A673 (cell line): ENCODE measurements around the gene CDH23. TPM values are rescaled to one million over a fixed set of nuclear protein-coding genes. Genes with fewer than 3 reads are reported as not detected.

ENCODE experiments used
- BruUV-seq: library from RNA; stranded (reverse); fragments of 400-500 nt; replicated peaks from 2 replicates; lab custom pipeline; 2021; lab: Mats Ljungman, UMichigan
- CTCF ChIA-PET: fragments of 300-600 bp; sonication (Branson Sonifier 250); formaldehyde crosslinking; loops from one replicate; lab custom pipeline; 2022; ENCODE audit warnings: antibody characterized with exemption; lab: Charles Lee
- POLR2A ChIA-PET: fragments of 300-600 bp; sonication (Branson Sonifier 250); formaldehyde crosslinking; loops from one replicate; lab custom pipeline; 2022; ENCODE audit warnings: antibody characterized with exemption; ENCODE audit not compliant: low non-redundant PET; lab: Charles Lee
- DNase-seq: peaks from one replicate; pipeline ENCODE4 v3.0.0-alpha.2; 2015; ENCODE audit warnings: low spot score
- H3K27ac ChIP-seq: fragments of 200-600 bp; sonication (generic); 2 replicates; pipeline ENCODE4 v1.5.1; 2016; ENCODE audit warnings: mixed run types, low read depth, mild to moderate bottlenecking, mixed read lengths, antibody characterized with exemption, low read length; ENCODE audit not compliant: poor library complexity, severe bottlenecking
- H3K27me3 ChIP-seq: fragments of 200-600 bp; sonication (generic); replicated peaks from 2 replicates; pipeline ENCODE4 v1.6.1; 2017; ENCODE audit warnings: mixed run types, low read depth, mild to moderate bottlenecking, mixed read lengths, antibody characterized with exemption, low read length; ENCODE audit not compliant: insufficient read depth, poor library complexity
- H3K36me3 ChIP-seq: fragments of 200-600 bp; sonication (generic); 2 replicates; pipeline ENCODE4 v1.6.1; 2016; ENCODE audit warnings: mixed run types, mild to moderate bottlenecking, mixed read lengths, antibody characterized with exemption, low read length; ENCODE audit not compliant: insufficient read depth, poor library complexity, severe bottlenecking
- H3K4me1 ChIP-seq: fragments of 200-600 bp; sonication (generic); 2 replicates; pipeline ENCODE4 v1.6.1; 2017; ENCODE audit warnings: mixed run types, mild to moderate bottlenecking, mixed read lengths, antibody characterized with exemption, low read length; ENCODE audit not compliant: insufficient read depth, poor library complexity, severe bottlenecking
- H3K4me3 ChIP-seq: fragments of 200-600 bp; sonication (generic); 2 replicates; pipeline ENCODE4 v1.5.1; 2016; ENCODE audit warnings: low read depth, mixed run types, mild to moderate bottlenecking, mixed read lengths, low read length; ENCODE audit not compliant: poor library complexity, severe bottlenecking
- H3K9me3 ChIP-seq: fragments of 200-600 bp; sonication (generic); 2 replicates; pipeline ENCODE4 v1.6.1; 2016; ENCODE audit warnings: mixed run types, low read depth, mild to moderate bottlenecking, mixed read lengths, antibody characterized with exemption, low read length; ENCODE audit not compliant: poor library complexity, severe bottlenecking
- EZH2 ChIP-seq: fragments of 200-600 bp; sonication (generic); IDR thresholded peaks from 2 replicates; pipeline ENCODE4 v1.6.1; 2017; ENCODE audit warnings: borderline replicate concordance, low read depth, mild to moderate bottlenecking, mixed read lengths, antibody characterized with exemption, low read length; ENCODE audit not compliant: poor library complexity, severe bottlenecking
- intact Hi-C: fragments of 100-400 bp; cut with micrococcal nuclease; formaldehyde crosslinking; loops from one replicate; pipeline ENCODE4 v1.10.0; 2022; ENCODE audit not compliant: unreplicated experiment
- total RNA-seq: library from RNA; stranded (reverse); gene quantifications from 2 replicates; pipeline ENCODE4 v1.2.3, GENCODE V29; 2021
- TF ChIP-seq, protein P1 (sequence below): fragments of 300-800, 200-600 bp; sonication (generic); conservative IDR thresholded peaks from 2 replicates; pipeline ENCODE4 v1.5.1; 2017; ENCODE audit warnings: low read depth, mild to moderate bottlenecking, antibody characterized with exemption, low read length, moderate library complexity, mixed read lengths

The CDH23 gene
- total RNA-seq, 1 experiment from 2014 or later, result 49.7 TPM

DNA sequence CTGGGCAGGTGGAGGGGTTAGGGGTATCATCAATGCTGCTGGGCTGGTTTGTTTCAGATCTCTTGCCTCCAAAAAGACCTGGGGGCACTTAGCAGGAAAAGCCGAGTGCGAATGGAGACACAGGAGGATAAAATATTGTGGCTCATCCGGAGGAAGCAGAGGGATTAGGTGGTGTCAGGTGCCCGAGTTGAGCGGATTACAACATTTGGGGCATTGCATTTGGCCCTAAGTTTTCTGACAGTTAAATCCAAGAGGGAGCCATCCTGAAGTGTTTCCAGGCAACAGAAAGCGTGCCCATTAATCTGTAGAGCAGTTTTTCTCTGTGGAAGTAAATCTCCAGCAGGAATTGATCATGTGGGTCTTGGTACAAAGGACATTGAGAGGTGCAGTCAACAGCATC is 85.9 kb downstream of the CDH23 start:
- no peak overlapping the region for H3K4me3 ChIP-seq
- no peaks in the 10 kb centered on the region for H3K27me3 ChIP-seq
- intact Hi-C loops, result no loop called here
- CTCF ChIA-PET, result no interaction called here
- BruUV-seq, result no TSS peak
- TF ChIP-seq, protein P1, sequence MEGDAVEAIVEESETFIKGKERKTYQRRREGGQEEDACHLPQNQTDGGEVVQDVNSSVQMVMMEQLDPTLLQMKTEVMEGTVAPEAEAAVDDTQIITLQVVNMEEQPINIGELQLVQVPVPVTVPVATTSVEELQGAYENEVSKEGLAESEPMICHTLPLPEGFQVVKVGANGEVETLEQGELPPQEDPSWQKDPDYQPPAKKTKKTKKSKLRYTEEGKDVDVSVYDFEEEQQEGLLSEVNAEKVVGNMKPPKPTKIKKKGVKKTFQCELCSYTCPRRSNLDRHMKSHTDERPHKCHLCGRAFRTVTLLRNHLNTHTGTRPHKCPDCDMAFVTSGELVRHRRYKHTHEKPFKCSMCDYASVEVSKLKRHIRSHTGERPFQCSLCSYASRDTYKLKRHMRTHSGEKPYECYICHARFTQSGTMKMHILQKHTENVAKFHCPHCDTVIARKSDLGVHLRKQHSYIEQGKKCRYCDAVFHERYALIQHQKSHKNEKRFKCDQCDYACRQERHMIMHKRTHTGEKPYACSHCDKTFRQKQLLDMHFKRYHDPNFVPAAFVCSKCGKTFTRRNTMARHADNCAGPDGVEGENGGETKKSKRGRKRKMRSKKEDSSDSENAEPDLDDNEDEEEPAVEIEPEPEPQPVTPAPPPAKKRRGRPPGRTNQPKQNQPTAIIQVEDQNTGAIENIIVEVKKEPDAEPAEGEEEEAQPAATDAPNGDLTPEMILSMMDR, result no peak
- no peak for TF ChIP-seq EZH2
- POLR2A ChIA-PET, result no interaction called here
- no peak for DNase-seq
- no peaks in the 10 kb centered on the region for H3K9me3 ChIP-seq
- no peaks in the 10 kb centered on the region for H3K36me3 ChIP-seq
- no peak overlapping the region for H3K27ac ChIP-seq
- no peaks in the 10 kb centered on the region for H3K4me1 ChIP-seq

DNA sequence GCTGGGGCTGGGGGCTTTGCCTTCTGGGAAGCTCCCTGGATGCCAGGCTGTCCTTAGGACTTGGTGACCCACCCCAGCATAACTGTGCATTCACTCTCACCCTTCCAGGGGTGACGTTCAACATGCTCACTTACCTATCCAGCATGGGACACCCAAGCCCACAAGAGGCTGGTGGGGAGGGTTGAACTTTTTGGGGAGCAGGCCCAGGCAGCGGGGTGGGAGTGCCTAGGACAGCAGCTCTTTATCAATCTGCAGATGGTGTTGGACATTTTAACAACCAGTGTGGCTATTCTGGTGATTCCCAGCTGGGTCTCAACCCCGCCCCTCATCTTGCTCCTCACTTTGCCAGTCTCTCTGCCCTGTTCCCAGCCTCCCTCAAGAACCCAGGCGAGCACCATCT is 86.4 kb downstream of the CDH23 start:
- intact Hi-C loops, result no loop called here
- no peak for DNase-seq
- TF ChIP-seq EZH2, result no peak
- TF ChIP-seq, protein P1, result no peak
- no TSS peak for BruUV-seq
- no peak overlapping the region for H3K4me3 ChIP-seq
- no peaks in the 10 kb centered on the region for H3K27me3 ChIP-seq
- H3K27ac ChIP-seq, result no peak overlapping the region
- ChIA-PET CTCF (no interaction called here), POLR2A (no interaction called here)
- H3K9me3 ChIP-seq, result no peaks in the 10 kb centered on the region
- no peaks in the 10 kb centered on the region for H3K36me3 ChIP-seq
- no peaks in the 10 kb centered on the region for H3K4me1 ChIP-seq

DNA sequence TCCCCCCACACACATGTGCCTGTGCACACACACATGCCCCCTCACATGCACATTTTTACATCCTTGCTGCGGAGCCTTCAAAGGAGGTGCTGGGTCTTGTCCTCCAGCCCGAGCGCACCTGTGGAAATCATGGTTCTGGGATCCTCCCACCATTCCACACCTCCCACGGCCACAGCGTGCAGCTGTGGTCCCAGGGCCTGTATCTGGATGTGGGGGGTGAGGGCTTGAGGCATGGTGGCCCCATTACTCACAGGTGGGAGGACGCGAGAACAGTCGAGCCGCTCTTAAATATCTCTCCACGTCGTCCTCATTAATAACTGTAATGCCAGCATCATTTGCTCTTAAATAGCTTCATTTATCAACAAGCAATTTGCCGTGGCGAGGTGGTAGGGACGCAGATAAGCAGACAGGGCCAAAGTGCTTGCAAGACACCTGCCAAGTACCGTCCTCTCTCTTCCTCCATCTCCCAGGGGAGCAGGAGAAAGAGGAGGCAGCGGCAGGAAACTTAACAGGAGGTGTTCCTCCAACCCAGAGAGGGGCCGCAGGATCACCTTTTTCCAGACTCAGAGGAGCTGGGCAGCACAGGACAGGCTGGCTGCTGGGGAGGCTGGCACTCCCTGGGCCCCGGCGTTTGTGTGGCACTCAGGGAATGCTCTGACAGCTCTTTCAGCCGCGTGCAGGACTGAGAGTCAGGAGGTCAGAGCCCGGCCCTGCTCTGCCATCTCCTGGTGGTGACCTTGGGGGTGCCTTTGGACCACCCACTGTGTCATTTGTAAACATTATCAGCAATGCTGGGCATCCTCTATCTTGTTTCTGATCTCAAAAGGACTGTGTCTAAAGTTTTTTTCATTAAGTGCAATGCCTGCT is 87.4 kb downstream of the CDH23 start:
- DNase-seq, result no peak
- TF ChIP-seq, protein P1, result no peak
- no peak for TF ChIP-seq EZH2
- Histone ChIP-seq H3K36me3 (no peaks in the 10 kb centered on the region), H3K4me1 (no peaks in the 10 kb centered on the region), H3K9me3 (peaks cover 3% of the 10 kb centered on the region), H3K27me3 (no peaks in the 10 kb centered on the region), H3K27ac (no peak overlapping the region), H3K4me3 (no peak overlapping the region)
- intact Hi-C loops, result no loop called here
- POLR2A ChIA-PET, result no interaction called here
- CTCF ChIA-PET, result no interaction called here
- BruUV-seq, result no TSS peak
